Omental fat pad (tissue), 4 donors: ENCODE measurements around the gene TRMT10C. TPM values are rescaled to one million over a fixed set of nuclear protein-coding genes. Genes with fewer than 3 reads are reported as not detected.
"Not testable (repeated sequence)": the region's sequence is repeated elsewhere in the genome, so short reads cannot be mapped to it uniquely, and the experiment has no call there.

Source experiments
- ATAC-seq: fragments of 150-250 bp; one replicate; pipeline ENCODE4 v1.9.1; 2016; ENCODE audit warnings: mild to moderate bottlenecking, moderate library complexity; ENCODE audit not compliant: low FRiP score
- DNase-seq: peaks from one replicate; pipeline ENCODE4 v3.0.0-alpha.2; 2019; ENCODE audit warnings: low spot score
- total RNA-seq, 4 donors: library from RNA; depleted of rRNA; stranded (reverse); fragments of >200 nt; gene quantifications; one replicate each; pipeline ENCODE4 v1.1.0, GENCODE V29; 2016
- TF ChIP-seq, protein P1 (sequence below), 3 donors: fragments of 450-650 bp; IDR thresholded peaks; one replicate each; pipeline ENCODE4 v1.5.1; 2016 to 2017; ENCODE audit warnings: antibody characterized with exemption in 3 of 3, mild to moderate bottlenecking in 3 of 3, moderate library complexity in 2 of 3

TRMT10C gene
- total RNA-seq, 4 donors from 2014 or later: 17.3 to 38.2 (median 22.4) TPM

DNA sequence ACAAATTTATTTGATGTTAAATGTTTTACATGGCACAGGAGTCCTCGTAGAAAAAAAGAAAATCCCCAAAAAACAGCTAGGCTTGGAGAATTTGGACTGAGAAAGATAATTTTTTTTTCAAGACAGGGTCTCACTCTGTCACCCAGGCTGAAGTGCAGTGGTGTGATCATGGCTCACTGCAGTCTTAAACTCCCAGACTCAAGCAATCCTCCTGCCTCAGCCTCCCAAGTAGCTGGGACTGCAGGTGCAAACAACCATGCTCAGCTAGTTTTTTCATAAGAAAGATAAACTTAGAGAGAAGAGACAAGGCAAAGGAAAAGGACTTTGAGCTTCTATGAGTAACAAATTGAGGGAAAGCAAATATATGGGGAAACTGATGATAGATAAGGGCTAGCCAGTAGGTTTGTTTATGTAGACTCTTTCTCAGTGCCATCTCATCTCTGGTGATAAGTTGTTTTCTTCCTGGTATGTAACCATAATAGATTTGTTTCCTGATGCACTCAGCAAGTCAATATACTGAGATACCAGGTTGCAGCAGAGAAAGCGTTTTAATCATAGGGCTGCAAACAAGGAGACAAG, 13.1 kb upstream of the TRMT10C start:
- TF ChIP-seq, protein P1, sequence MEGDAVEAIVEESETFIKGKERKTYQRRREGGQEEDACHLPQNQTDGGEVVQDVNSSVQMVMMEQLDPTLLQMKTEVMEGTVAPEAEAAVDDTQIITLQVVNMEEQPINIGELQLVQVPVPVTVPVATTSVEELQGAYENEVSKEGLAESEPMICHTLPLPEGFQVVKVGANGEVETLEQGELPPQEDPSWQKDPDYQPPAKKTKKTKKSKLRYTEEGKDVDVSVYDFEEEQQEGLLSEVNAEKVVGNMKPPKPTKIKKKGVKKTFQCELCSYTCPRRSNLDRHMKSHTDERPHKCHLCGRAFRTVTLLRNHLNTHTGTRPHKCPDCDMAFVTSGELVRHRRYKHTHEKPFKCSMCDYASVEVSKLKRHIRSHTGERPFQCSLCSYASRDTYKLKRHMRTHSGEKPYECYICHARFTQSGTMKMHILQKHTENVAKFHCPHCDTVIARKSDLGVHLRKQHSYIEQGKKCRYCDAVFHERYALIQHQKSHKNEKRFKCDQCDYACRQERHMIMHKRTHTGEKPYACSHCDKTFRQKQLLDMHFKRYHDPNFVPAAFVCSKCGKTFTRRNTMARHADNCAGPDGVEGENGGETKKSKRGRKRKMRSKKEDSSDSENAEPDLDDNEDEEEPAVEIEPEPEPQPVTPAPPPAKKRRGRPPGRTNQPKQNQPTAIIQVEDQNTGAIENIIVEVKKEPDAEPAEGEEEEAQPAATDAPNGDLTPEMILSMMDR (IDR thresholded peaks at IDR 0.05): no peak
- DNase-seq (no peak), ATAC-seq (no peak)

- no peak for ATAC-seq
- no peak for DNase-seq
- TF ChIP-seq, protein P1 (IDR thresholded peaks at IDR 0.05): no peak
Observed at GRCh38 chr3:101549473-101549872, 12.2 kb upstream of the TRMT10C start.

DNA sequence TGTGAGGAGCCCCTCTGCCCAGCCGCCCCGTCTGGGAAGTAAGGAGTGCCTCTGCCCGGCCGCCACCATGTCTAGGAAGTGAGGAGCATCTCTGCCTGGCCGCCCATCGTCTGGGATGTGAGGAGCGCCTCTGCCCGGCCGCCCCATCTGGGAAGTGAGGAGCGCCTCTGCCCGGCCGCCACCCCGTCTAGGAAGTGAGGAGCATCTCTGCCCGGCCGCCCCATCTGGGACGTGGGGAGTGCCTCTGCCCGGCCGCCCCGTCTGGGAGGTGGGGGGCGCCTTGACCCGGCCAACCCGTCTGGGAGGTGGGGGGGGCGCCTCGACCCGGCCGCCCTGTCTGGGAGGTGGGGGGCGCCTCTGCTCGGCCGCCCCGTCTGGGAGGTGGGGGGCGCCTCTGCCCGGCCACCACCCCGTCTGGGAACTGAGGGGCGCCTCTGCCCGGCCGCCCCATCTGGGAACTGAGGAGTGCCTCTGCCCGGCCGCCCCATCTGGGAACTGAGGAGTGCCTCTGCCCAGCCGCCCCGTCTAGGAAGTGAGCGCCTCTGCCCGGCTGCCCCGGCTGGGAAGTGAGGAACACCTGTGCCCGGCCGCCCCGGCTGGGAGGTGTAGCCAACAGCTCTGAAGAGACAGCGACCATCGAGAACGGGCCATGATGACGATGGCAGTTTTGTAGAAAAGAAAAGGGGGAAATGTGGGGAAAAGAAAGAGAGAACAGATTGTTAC, 10.1 kb upstream of the TRMT10C start:
- not testable (repeated sequence) for DNase-seq, ATAC-seq

GRCh38 chr3:101553381-101553780, 8.3 kb upstream of the TRMT10C start:
- not testable (repeated sequence) for DNase-seq, ATAC-seq

DNA sequence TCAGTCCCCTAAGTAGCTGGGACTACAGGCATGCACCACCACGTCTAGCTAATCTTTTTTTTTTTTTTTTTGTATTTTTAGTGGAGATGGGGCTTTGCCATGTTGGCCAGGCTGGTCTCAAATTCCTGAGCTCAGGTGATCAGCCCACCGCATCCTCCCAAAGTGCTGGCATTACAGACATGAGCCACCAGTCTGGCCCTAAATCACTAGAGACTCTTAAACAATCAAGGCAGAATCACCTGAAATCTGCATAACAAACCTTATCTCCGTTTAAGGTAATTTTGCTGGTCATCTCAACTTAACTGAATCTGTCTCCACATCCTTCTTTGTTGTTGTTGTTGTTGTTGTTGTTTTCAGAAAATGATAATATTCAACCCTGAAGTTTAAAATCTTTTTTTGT, 5.6 kb upstream of the TRMT10C start:
- TF ChIP-seq, protein P1 (IDR thresholded peaks at IDR 0.05): no peak
- DNase-seq: no peak
- no peak for ATAC-seq

DNA sequence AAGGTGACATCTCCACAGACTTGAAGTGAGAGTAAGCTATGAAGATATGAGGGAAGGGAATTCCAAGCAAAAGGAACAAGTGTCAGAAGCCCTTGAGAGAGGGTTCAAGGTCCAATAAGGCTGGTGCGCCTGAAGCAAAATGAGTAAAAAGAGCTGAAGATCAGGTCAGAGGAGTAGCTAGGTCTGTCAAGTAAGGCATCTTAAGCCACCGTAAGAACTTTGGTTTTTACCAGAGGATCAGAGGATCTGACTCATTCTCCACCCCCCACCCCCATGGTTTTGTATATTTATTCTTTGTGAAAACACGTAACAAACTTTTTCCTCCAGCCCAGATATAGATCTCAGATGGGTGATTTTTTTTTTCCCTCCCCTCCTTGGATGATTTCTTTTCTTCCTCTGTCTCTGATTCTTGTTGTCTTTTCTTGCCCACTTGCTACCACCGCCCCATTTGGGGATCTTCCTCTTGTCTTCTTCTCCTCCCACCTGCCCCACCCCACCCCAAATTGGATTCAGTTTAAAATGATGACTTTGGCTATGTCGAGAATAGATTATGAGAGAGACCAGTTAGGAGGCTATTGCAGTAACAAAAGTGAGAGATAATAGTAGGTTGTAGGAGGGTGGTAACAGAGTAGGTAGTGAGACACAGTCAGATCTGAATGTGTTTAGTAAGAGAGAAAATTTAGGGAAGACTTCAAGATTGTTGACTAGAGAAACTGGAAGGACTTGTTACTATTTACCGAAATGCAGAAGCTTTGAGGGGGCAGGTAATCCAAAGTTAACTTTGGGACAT, 6.1 kb downstream of the TRMT10C start:
- TF ChIP-seq, protein P1 (IDR thresholded peaks at IDR 0.05): no peak
- ATAC-seq: no peak
- DNase-seq: no peak

GRCh38 chr3:101571028-101571895, 9.6 kb downstream of the TRMT10C start:
- ATAC-seq (no peak), DNase-seq (no peak)
- TF ChIP-seq, protein P1 (IDR thresholded peaks at IDR 0.05): no peak
